Bronchial epithelial cell (primary cell): ENCODE results near the gene TECPR1. TPM values are rescaled to one million over a fixed set of nuclear protein-coding genes. Genes with fewer than 3 reads are reported as not detected.

Experiments used
- DNase-seq: peaks from one replicate; pipeline ENCODE4 v3.0.0-alpha.2; 2010; ENCODE audit warnings: low read depth
- FAIRE-seq: peaks from 2 replicates; lab custom pipeline; 2011; peaks lifted over from hg19 to GRCh38; lab: Jason Lieb, UNC
- H3K27me3 ChIP-seq: 2 replicates; pipeline ENCODE4 v1.5.1; 2011; ENCODE audit warnings: low read length; ENCODE audit not compliant: control insufficient read depth, insufficient read depth
- H3K36me3 ChIP-seq: 2 replicates; pipeline ENCODE4 v1.5.1; 2011; ENCODE audit warnings: low read length; ENCODE audit not compliant: control insufficient read depth, insufficient read depth
- H3K4me3 ChIP-seq: 2 replicates; pipeline ENCODE4 v1.5.1; 2011; ENCODE audit warnings: mild to moderate bottlenecking, low read depth, low read length, control low read depth
- CTCF ChIP-seq: IDR thresholded peaks from 2 replicates; pipeline ENCODE4 v1.5.1; 2011; ENCODE audit warnings: mild to moderate bottlenecking, moderate library complexity, low read length, control low read depth, inconsistent platforms; ENCODE audit not compliant: insufficient read depth, severe bottlenecking
- total RNA-seq: library from RNA; depleted of rRNA; stranded (reverse); fragments of >200 nt; gene quantifications from 2 replicates; pipeline ENCODE4 v1.2.1, GENCODE V29; 2014

Gene TECPR1
- total RNA-seq, 1 donor from 2014 or later: 8.2 TPM

- no peak for FAIRE-seq
These were observed 47.9 kb downstream of the TECPR1 start for GRCh38 chr7:98203964-98204605.

GRCh38 chr7:98203261-98203963, 48.6 kb downstream of the TECPR1 start:
- TF ChIP-seq CTCF: no peak
- Histone ChIP-seq H3K4me3 (no peak overlapping the region), H3K27me3 (no peaks in the 10 kb centered on the region), H3K36me3 (peaks cover 2% of the 10 kb centered on the region)
- DNase-seq (no peak), FAIRE-seq (no peak)

More at GRCh38 chr7:98203964-98204605, 47.9 kb downstream of the TECPR1 start:
- Histone ChIP-seq H3K36me3 (peaks cover 2% of the 10 kb centered on the region), H3K4me3 (no peak overlapping the region), H3K27me3 (no peaks in the 10 kb centered on the region)
- DNase-seq: no peak
- TF ChIP-seq CTCF: no peak

GRCh38 chr7:98202367-98203195, 49.5 kb downstream of the TECPR1 start:
- FAIRE-seq: no peak
- no peak for TF ChIP-seq CTCF
- Histone ChIP-seq H3K27me3 (no peaks in the 10 kb centered on the region), H3K4me3 (no peak overlapping the region), H3K36me3 (peaks cover 2% of the 10 kb centered on the region)
- DNase-seq: peak; percentile 10

GRCh38 chr7:98200364-98200763, 51.7 kb downstream of the TECPR1 start:
- no peak for FAIRE-seq
- no peak for DNase-seq
- no peaks in the 10 kb centered on the region for H3K27me3 ChIP-seq
- peaks cover 3% of the 10 kb centered on the region for H3K36me3 ChIP-seq
- no peak overlapping the region for H3K4me3 ChIP-seq
- TF ChIP-seq CTCF: no peak

- Histone ChIP-seq H3K27me3 (no peaks in the 10 kb centered on the region), H3K4me3 (no peak overlapping the region), H3K36me3 (peaks cover 3% of the 10 kb centered on the region)
- DNase-seq (no peak), FAIRE-seq (no peak)
- TF ChIP-seq CTCF: no peak
These were observed 52.9 kb downstream of the TECPR1 start for GRCh38 chr7:98199131-98199530.
